ENCODE data around the gene UST.
"Not testable (repeated sequence)": the region's sequence is repeated elsewhere in the genome, so short reads cannot be mapped to it uniquely, and the experiment has no call there.

Gene UST

GRCh38 chr6:148736774-148737412, 9.9 kb upstream of the UST start:
- no peak for DNase-seq (ENCODE audit: low read depth)

GRCh38 chr6:148737806-148738205, 9.0 kb upstream of the UST start:
- DNase-seq (ENCODE audit: low read depth) = no peak

- DNase-seq (ENCODE audit: low read depth) = no peak
Observed at GRCh38 chr6:148738946-148739821, 7.6 kb upstream of the UST start.

- DNase-seq (ENCODE audit: low read depth) = no peak
Observed at GRCh38 chr6:148739822-148740128, 7.1 kb upstream of the UST start.

GRCh38 chr6:148743476-148743875, 3.4 kb upstream of the UST start:
- no peak for DNase-seq (ENCODE audit: low read depth)

- DNase-seq (ENCODE audit: low read depth) = no peak
Observed at GRCh38 chr6:148745926-148746325, 904 bp upstream of the UST start.

- no peak for DNase-seq (ENCODE audit: low read depth)
Observed at GRCh38 chr6:148747145-148747470, 278 bp downstream of the UST start.

GRCh38 chr6:148747471-148748165, 788 bp downstream of the UST start:
- no peak for DNase-seq (ENCODE audit: low read depth)

GRCh38 chr6:148749674-148750073, 2.8 kb downstream of the UST start:
- no peak for DNase-seq (ENCODE audit: low read depth)

GRCh38 chr6:148750838-148751792, 4.3 kb downstream of the UST start:
- DNase-seq (ENCODE audit: low read depth) = no peak

- no peak for DNase-seq (ENCODE audit: low read depth)
Observed at GRCh38 chr6:148751793-148752170, 5.0 kb downstream of the UST start.

GRCh38 chr6:148755379-148755778, 8.5 kb downstream of the UST start:
- DNase-seq (ENCODE audit: low read depth) = not testable (repeated sequence)

GRCh38 chr6:148757944-148758480, 11.2 kb downstream of the UST start:
- no peak for DNase-seq (ENCODE audit: low read depth)

GRCh38 chr6:148758492-148758891, 11.7 kb downstream of the UST start:
- no peak for DNase-seq (ENCODE audit: low read depth)

- DNase-seq (ENCODE audit: low read depth) = no peak
Observed at GRCh38 chr6:148760258-148760534, 13.4 kb downstream of the UST start.

GRCh38 chr6:148760568-148761526, 14.0 kb downstream of the UST start:
- DNase-seq (ENCODE audit: low read depth) = no peak

- no peak for DNase-seq (ENCODE audit: low read depth)
Observed at GRCh38 chr6:148761527-148762011, 14.7 kb downstream of the UST start.

GRCh38 chr6:148762231-148762630, 15.4 kb downstream of the UST start:
- DNase-seq (ENCODE audit: low read depth) = no peak

GRCh38 chr6:148764259-148765020, 17.6 kb downstream of the UST start:
- not testable (repeated sequence) for DNase-seq (ENCODE audit: low read depth)
